Brain microvascular endothelial cell (primary cell): ENCODE results near the gene TMC5.

Experiments
- DNase-seq: peaks from one replicate; pipeline ENCODE4 v3.0.0-alpha.2; 2020
- H3K27ac ChIP-seq: fragments of 250-450 bp; sonication (Bioruptor Pico); 2 replicates; pipeline ENCODE4 v1.5.1; 2020; ENCODE audit warnings: mild to moderate bottlenecking, moderate library complexity
- H3K27me3 ChIP-seq: fragments of 250-450 bp; sonication (Bioruptor Pico); replicated peaks from 2 replicates; pipeline ENCODE4 v1.5.1; 2020; ENCODE audit warnings: mild to moderate bottlenecking
- H3K36me3 ChIP-seq: fragments of 250-450 bp; sonication (Bioruptor Pico); replicated peaks from 2 replicates; pipeline ENCODE4 v1.5.1; 2020; ENCODE audit warnings: mild to moderate bottlenecking
- H3K4me3 ChIP-seq: 2 replicates; pipeline ENCODE4 v1.5.1; 2011; ENCODE audit warnings: low read depth, mild to moderate bottlenecking, control low read depth, low read length, moderate library complexity
- CTCF ChIP-seq: IDR thresholded peaks from 2 replicates; pipeline ENCODE4 v1.5.1; 2011; ENCODE audit warnings: low read depth, mild to moderate bottlenecking, moderate library complexity, low read length, control low read depth, inconsistent platforms; ENCODE audit errors: missing control alignments
- in situ Hi-C: cut with HindIII; loops from 2 replicates; pipeline ENCODE4 v1.10.0; 2017; ENCODE audit warnings: low sequenced_read_pairs, low pct_ligation_motif_present

TMC5 gene

GRCh38 chr16:19460397-19460796 lies 42.7 kb downstream of the TMC5 start:
- DNase-seq = no peak
- Histone ChIP-seq H3K36me3 (no peaks in the 10 kb centered on the region), H3K4me3 (no peak overlapping the region), H3K27me3 (no peaks in the 10 kb centered on the region), H3K27ac (no peak overlapping the region)
- TF ChIP-seq CTCF = no peak
- in situ Hi-C loops = no loop called here

DNA sequence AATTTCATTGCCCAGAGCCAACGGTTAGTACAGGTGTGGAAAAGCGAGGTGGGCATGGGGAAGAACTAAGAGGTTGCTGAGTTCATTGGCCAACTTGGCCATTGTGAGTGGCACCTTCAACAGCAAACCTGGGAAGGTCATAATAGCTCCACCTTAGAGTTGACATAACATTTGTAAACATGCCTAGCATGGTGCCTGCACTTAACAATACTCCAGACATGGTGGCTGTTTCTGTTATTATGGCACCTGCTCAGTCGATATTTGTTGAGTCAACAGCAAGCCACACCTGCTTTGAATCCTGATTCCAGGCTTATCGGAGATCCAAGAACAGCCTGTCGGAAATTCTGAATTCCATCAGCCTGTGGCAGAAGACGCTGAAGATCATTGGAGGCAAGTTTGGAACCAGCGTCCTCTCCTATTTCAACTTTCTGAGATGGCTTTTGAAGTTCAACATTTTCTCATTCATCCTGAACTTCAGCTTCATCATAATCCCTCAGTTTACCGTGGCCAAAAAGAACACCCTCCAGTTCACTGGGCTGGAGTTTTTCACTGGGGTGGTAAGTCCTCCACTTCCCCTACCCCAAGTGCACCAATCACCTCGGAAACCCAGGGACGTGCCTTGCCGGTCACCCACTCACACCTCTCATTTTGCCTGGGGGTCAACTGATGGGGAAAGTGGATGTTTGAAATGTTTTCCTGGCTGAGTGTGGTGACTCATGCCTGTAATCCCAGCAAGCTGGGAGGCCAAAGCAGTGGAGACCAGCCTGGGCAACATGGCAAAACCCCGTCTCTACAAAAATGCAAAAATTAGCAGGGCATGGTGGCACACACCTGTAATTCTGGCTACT lies 46.0 kb downstream of the TMC5 start:
- TF ChIP-seq CTCF = no peak
- in situ Hi-C loops = no loop called here
- no peak for DNase-seq
- H3K27ac ChIP-seq = no peak overlapping the region
- no peaks in the 10 kb centered on the region for H3K36me3 ChIP-seq
- no peaks in the 10 kb centered on the region for H3K27me3 ChIP-seq
- no peak overlapping the region for H3K4me3 ChIP-seq

GRCh38 chr16:19468300-19468699 lies 50.6 kb downstream of the TMC5 start:
- TF ChIP-seq CTCF = no peak
- no peak for DNase-seq
- Histone ChIP-seq H3K27ac (no peak overlapping the region), H3K27me3 (no peaks in the 10 kb centered on the region), H3K36me3 (no peaks in the 10 kb centered on the region), H3K4me3 (no peak overlapping the region)
- in situ Hi-C loops = no loop called here

GRCh38 chr16:19472482-19472881 lies 54.8 kb downstream of the TMC5 start:
- no peak for DNase-seq
- TF ChIP-seq CTCF = no peak
- Histone ChIP-seq H3K4me3 (no peak overlapping the region), H3K27ac (no peak overlapping the region), H3K36me3 (no peaks in the 10 kb centered on the region), H3K27me3 (no peaks in the 10 kb centered on the region)
- in situ Hi-C loops = no loop called here

DNA sequence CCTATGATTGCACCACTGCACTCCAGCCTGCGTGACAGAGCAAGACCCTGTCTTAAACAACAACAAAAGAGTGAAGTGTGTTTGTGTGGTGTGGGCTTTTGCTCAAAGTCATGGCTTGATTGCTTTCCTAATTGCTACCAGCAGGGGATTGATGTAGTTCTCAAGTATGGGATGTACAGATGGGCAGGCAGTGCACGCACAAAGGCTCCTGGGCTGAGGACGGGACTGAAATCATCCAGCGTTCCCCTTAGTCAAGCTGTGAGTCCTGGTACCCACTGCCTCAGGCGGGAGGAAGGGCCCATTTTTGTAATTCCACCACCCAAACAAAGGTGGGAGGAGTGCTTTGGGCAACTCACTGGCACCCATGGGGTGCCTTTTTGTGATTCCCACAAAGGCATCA lies 56.9 kb downstream of the TMC5 start:
- in situ Hi-C loops = no loop called here
- no peaks in the 10 kb centered on the region for H3K27me3 ChIP-seq
- DNase-seq = no peak
- H3K27ac ChIP-seq = no peak overlapping the region
- H3K4me3 ChIP-seq = no peak overlapping the region
- TF ChIP-seq CTCF = no peak
- H3K36me3 ChIP-seq = no peaks in the 10 kb centered on the region

- in situ Hi-C loops = no loop called here
- Histone ChIP-seq H3K36me3 (no peaks in the 10 kb centered on the region), H3K27me3 (no peaks in the 10 kb centered on the region), H3K4me3 (no peak overlapping the region), H3K27ac (no peak overlapping the region)
- DNase-seq = no peak
- TF ChIP-seq CTCF = no peak
These were observed 60.8 kb downstream of the TMC5 start for GRCh38 chr16:19478505-19478904.
